MCF 10A (cell line): Measurements from ENCODE around the gene SLC35E2B. TPM values are rescaled to one million over a fixed set of nuclear protein-coding genes. Genes with fewer than 3 reads are reported as not detected.

Experiments
- BruUV-seq: library from RNA; stranded (reverse); fragments of 400-500 nt; replicated peaks from 2 replicates; lab custom pipeline; 2021; lab: Mats Ljungman, UMichigan
- CTCF ChIA-PET: fragments of 300-600 bp; sonication (Branson Sonifier 250); formaldehyde crosslinking; extraction: SDS; loops from one replicate; lab custom pipeline; 2021; ENCODE audit warnings: antibody characterized with exemption, inconsistent platforms; lab: Yijun Ruan, JAX
- POLR2A ChIA-PET: fragments of 300-600, 350-650 bp; sonication (Branson Sonifier 250); formaldehyde crosslinking; extraction: SDS; loops from one replicate; lab custom pipeline; 2020; ENCODE audit warnings: antibody characterized with exemption, inconsistent platforms; lab: Yijun Ruan, JAX
- DNase-seq: peaks from one replicate; pipeline ENCODE4 v3.0.0-alpha.2; 2018; ENCODE audit not compliant: unreplicated experiment
- H3K27ac Mint-ChIP-seq: one replicate; pipeline ENCODE4 v1.8.0; 2022; ENCODE audit warnings: mild to moderate bottlenecking, low read depth, mixed read lengths; ENCODE audit not compliant: unreplicated experiment
- H3K27me3 Mint-ChIP-seq: one replicate; pipeline ENCODE4 v1.8.0; 2022; ENCODE audit warnings: mixed read lengths; ENCODE audit not compliant: insufficient read depth, unreplicated experiment
- H3K36me3 Mint-ChIP-seq: one replicate; pipeline ENCODE4 v1.8.0; 2022; ENCODE audit warnings: mild to moderate bottlenecking, moderate library complexity, mixed read lengths; ENCODE audit not compliant: insufficient read depth, unreplicated experiment
- H3K4me1 Mint-ChIP-seq: one replicate; pipeline ENCODE4 v1.8.0; 2022; ENCODE audit warnings: mixed read lengths; ENCODE audit not compliant: insufficient read depth, unreplicated experiment
- H3K4me3 Mint-ChIP-seq: one replicate; pipeline ENCODE4 v1.8.0; 2022; ENCODE audit warnings: mild to moderate bottlenecking, moderate library complexity, mixed read lengths; ENCODE audit not compliant: unreplicated experiment
- H3K9me3 Mint-ChIP-seq: one replicate; pipeline ENCODE4 v1.8.0; 2022; ENCODE audit warnings: mixed read lengths; ENCODE audit not compliant: unreplicated experiment
- intact Hi-C: fragments of 100-400 bp; cut with micrococcal nuclease; formaldehyde crosslinking; loops from 2 replicates; pipeline ENCODE4 v1.14.1; 2022
- total RNA-seq: library from RNA; stranded (reverse); gene quantifications from 2 replicates; pipeline ENCODE4 v1.2.3, GENCODE V29; 2022
- TF ChIP-seq, protein P1 (sequence below): fragments of 200-600 bp; IDR thresholded peaks from one replicate; pipeline ENCODE4 v1.8.0; 2022; ENCODE audit warnings: antibody characterized with exemption, mild to moderate bottlenecking; ENCODE audit not compliant: unreplicated experiment

SLC35E2B gene
- total RNA-seq, 1 experiment from 2014 or later = 35.4 TPM

GRCh38 chr1:1619917-1620361, 72.7 kb downstream of the SLC35E2B start:
- no peak overlapping the region for H3K27ac Mint-ChIP-seq

DNA sequence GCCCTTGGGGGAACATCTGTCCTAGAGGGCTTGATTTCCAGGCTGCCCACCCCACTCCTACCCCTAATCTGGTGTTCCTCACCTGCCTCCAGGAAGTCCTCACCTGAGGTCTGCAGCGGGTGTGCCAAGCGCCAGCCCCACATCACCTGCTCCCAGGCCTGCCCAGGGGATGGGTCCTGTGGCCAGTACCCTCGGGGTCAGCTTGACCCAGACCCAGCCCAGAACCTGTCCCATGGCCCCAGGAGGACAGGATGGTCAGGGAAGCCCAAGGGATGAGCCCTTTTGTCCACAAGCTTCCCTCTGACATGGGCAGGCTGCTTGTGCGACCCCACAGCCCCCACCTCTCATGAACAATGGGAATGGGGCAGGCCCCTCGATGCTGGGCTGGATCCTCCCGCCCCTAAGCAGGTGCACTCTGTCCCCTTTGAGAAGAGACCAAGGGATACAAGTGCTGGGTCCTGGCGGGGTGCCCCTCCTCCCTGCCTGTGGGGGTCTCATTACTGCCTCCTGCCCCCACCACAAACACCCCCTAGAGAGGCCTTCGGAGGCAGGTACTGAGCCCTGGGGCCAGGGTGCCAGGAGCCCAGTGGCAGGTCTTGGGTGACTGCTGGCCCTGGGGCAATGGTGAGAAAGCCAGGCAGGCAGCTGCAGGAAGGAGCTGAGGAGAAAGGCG, 74.1 kb downstream of the SLC35E2B start:
- TF ChIP-seq, protein P1, sequence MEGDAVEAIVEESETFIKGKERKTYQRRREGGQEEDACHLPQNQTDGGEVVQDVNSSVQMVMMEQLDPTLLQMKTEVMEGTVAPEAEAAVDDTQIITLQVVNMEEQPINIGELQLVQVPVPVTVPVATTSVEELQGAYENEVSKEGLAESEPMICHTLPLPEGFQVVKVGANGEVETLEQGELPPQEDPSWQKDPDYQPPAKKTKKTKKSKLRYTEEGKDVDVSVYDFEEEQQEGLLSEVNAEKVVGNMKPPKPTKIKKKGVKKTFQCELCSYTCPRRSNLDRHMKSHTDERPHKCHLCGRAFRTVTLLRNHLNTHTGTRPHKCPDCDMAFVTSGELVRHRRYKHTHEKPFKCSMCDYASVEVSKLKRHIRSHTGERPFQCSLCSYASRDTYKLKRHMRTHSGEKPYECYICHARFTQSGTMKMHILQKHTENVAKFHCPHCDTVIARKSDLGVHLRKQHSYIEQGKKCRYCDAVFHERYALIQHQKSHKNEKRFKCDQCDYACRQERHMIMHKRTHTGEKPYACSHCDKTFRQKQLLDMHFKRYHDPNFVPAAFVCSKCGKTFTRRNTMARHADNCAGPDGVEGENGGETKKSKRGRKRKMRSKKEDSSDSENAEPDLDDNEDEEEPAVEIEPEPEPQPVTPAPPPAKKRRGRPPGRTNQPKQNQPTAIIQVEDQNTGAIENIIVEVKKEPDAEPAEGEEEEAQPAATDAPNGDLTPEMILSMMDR = no peak
- BruUV-seq = no TSS peak
- H3K27ac Mint-ChIP-seq = no peak overlapping the region
- H3K9me3 Mint-ChIP-seq = no peaks in the 10 kb centered on the region
- no peaks in the 10 kb centered on the region for H3K27me3 Mint-ChIP-seq
- H3K4me3 Mint-ChIP-seq = no peak overlapping the region
- no peak for DNase-seq
- intact Hi-C loops = no loop called here
- peaks cover 7% of the 10 kb centered on the region for H3K36me3 Mint-ChIP-seq
- ChIA-PET POLR2A (no interaction called here), CTCF (interaction anchor here (0.6 kb wide), 1 partner anchor 177 kb away, joined by 3 read pairs; no protein-coding TSS in a partner anchor)
- peaks cover 12% of the 10 kb centered on the region for H3K4me1 Mint-ChIP-seq

More at GRCh38 chr1:1619917-1620361, 72.7 kb downstream of the SLC35E2B start:
- Mint-ChIP-seq H3K4me3 (no peak overlapping the region), H3K4me1 (no peaks in the 10 kb centered on the region), H3K27me3 (no peaks in the 10 kb centered on the region), H3K36me3 (peaks cover 7% of the 10 kb centered on the region), H3K9me3 (no peaks in the 10 kb centered on the region)
- intact Hi-C loops = no loop called here
- BruUV-seq = no TSS peak
- ChIA-PET CTCF (interaction anchor here (0.6 kb wide), 1 partner anchor 498 kb away, joined by 3 read pairs; no protein-coding TSS in a partner anchor), POLR2A (no interaction called here)
- no peak for DNase-seq
- TF ChIP-seq, protein P1 = no peak

DNA sequence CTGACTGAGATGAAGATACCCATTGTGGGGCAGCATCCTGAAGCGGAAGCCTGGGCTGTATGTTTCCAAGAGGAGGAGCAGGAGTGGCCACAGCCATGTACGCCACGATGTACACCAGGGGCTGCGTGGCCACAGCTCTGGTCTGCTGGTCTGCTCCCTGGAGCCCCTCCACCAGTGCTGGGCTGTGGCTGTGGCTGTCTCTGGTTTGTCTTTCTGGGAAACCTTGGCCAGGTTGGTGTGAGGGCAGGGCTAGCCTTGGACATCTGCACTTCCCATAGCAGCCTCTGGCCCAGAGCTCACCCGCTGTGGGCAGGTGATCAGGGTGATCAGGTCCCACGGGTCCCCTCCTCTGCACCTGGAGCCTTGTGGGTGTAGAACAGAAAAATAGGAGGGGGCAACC, 74.7 kb downstream of the SLC35E2B start:
- Mint-ChIP-seq H3K36me3 (peaks cover 5% of the 10 kb centered on the region), H3K4me1 (peaks cover 15% of the 10 kb centered on the region), H3K4me3 (no peak overlapping the region), H3K27me3 (no peaks in the 10 kb centered on the region), H3K9me3 (no peaks in the 10 kb centered on the region), H3K27ac (no peak overlapping the region)
- TF ChIP-seq, protein P1 = no peak
- DNase-seq = no peak
- POLR2A ChIA-PET = no interaction called here
- intact Hi-C loops = no loop called here
- no TSS peak for BruUV-seq
- CTCF ChIA-PET = no interaction called here

DNA sequence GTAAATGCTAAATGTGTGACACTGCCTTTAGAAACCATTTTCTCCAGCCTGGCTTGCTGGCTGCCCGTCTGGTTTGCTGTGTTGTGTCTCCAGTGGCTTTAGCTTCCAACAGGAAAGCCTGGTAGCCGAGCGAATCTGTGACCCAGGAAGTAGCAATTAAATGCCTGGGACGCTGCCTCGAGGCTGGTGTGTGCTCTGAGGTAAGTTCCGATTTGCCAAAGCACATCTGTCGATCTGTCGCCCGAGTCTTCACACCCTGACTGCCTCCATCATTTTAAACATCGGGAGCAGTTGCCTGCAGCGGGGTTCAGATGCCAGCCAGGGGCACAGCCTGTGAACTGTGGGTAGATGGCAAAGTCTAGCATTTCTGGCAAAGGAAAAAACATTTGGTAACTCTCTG, 75.1 kb downstream of the SLC35E2B start:
- POLR2A ChIA-PET = no interaction called here
- CTCF ChIA-PET = no interaction called here
- Mint-ChIP-seq H3K9me3 (no peaks in the 10 kb centered on the region), H3K36me3 (peaks cover under 1% of the 10 kb centered on the region), H3K4me3 (peak overlapping the region; percentile 77), H3K27me3 (no peaks in the 10 kb centered on the region), H3K27ac (no peak overlapping the region), H3K4me1 (peaks cover 15% of the 10 kb centered on the region)
- TF ChIP-seq, protein P1 = no peak
- intact Hi-C loops = no loop called here
- no peak for DNase-seq
- BruUV-seq = TSS peak; percentile 45
